Measurements from ENCODE around the gene SRSF5.

GRCh38 chr14:69818758-69819191 is 51.8 kb downstream of the SRSF5 start:
- TF ChIP-seq, protein P1, sequence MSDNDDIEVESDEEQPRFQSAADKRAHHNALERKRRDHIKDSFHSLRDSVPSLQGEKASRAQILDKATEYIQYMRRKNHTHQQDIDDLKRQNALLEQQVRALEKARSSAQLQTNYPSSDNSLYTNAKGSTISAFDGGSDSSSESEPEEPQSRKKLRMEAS (IDR thresholded peaks at IDR 0.05) = no peak
- TF ChIP-seq TEAD4 (IDR thresholded peaks at IDR 0.05) = no peak
- TF ChIP-seq FOXM1 (IDR thresholded peaks at IDR 0.05; ENCODE audit: borderline replicate concordance, low read depth) = no peak
- TF ChIP-seq, protein P2, sequence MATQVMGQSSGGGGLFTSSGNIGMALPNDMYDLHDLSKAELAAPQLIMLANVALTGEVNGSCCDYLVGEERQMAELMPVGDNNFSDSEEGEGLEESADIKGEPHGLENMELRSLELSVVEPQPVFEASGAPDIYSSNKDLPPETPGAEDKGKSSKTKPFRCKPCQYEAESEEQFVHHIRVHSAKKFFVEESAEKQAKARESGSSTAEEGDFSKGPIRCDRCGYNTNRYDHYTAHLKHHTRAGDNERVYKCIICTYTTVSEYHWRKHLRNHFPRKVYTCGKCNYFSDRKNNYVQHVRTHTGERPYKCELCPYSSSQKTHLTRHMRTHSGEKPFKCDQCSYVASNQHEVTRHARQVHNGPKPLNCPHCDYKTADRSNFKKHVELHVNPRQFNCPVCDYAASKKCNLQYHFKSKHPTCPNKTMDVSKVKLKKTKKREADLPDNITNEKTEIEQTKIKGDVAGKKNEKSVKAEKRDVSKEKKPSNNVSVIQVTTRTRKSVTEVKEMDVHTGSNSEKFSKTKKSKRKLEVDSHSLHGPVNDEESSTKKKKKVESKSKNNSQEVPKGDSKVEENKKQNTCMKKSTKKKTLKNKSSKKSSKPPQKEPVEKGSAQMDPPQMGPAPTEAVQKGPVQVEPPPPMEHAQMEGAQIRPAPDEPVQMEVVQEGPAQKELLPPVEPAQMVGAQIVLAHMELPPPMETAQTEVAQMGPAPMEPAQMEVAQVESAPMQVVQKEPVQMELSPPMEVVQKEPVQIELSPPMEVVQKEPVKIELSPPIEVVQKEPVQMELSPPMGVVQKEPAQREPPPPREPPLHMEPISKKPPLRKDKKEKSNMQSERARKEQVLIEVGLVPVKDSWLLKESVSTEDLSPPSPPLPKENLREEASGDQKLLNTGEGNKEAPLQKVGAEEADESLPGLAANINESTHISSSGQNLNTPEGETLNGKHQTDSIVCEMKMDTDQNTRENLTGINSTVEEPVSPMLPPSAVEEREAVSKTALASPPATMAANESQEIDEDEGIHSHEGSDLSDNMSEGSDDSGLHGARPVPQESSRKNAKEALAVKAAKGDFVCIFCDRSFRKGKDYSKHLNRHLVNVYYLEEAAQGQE (IDR thresholded peaks at IDR 0.05; ENCODE audit: low read depth) = no peak
- no peak for TF ChIP-seq TCF12 (IDR thresholded peaks at IDR 0.05; ENCODE audit: low read depth)
